CD4-positive, alpha-beta T cell treated with Interleukin-15 for 1 hour (primary cell): ENCODE results near the gene MMP15.
"Not testable (repeated sequence)": the region's sequence is repeated elsewhere in the genome, so short reads cannot be mapped to it uniquely, and the experiment has no call there.

ENCODE experiments used
- DNase-seq: peaks from one replicate; pipeline ENCODE4 v3.0.0-alpha.2; 2020

MMP15 gene

GRCh38 chr16:57996406-57997175 is 29.0 kb upstream of the MMP15 start:
- DNase-seq = no peak

GRCh38 chr16:57997176-57997527 is 28.4 kb upstream of the MMP15 start:
- DNase-seq = no peak

GRCh38 chr16:57997528-57998265 is 27.9 kb upstream of the MMP15 start:
- no peak for DNase-seq

- DNase-seq = peak; percentile 55
These were observed 27.1 kb upstream of the MMP15 start for GRCh38 chr16:57998486-57998885.

GRCh38 chr16:57998992-57999365 is 26.6 kb upstream of the MMP15 start:
- no peak for DNase-seq

- no peak for DNase-seq
These were observed 26.1 kb upstream of the MMP15 start for GRCh38 chr16:57999366-57999970.

GRCh38 chr16:57999971-58000705 is 25.4 kb upstream of the MMP15 start, which contains the start of gene ZNF319:
ZNF319 (minus strand) TSS chr16:58000672; CDS start chr16:57998265, 2,407 bp downstream.
- no peak for DNase-seq

- peak; percentile 86 for DNase-seq
These were observed 24.6 kb upstream of the MMP15 start, which contains the start of gene USB1 for GRCh38 chr16:58000706-58001676. USB1 (plus strand) TSS chr16:58001407; CDS start chr16:58001484, 77 bp downstream.

GRCh38 chr16:58001781-58002415 is 23.7 kb upstream of the MMP15 start:
- no peak for DNase-seq

GRCh38 chr16:58002416-58002800 is 23.1 kb upstream of the MMP15 start:
- DNase-seq = no peak

GRCh38 chr16:58002936-58003335 is 22.6 kb upstream of the MMP15 start:
- no peak for DNase-seq

GRCh38 chr16:58004736-58005135 is 20.8 kb upstream of the MMP15 start:
- not testable (repeated sequence) for DNase-seq

GRCh38 chr16:58009856-58010416 is 15.6 kb upstream of the MMP15 start:
- DNase-seq = no peak

GRCh38 chr16:58010886-58011285 is 14.7 kb upstream of the MMP15 start:
- no peak for DNase-seq

- no peak for DNase-seq
These were observed 13.9 kb upstream of the MMP15 start for GRCh38 chr16:58011652-58012051.

- no peak for DNase-seq
These were observed 13.1 kb upstream of the MMP15 start for GRCh38 chr16:58012481-58012880.

GRCh38 chr16:58013201-58013956 is 12.2 kb upstream of the MMP15 start:
- DNase-seq = no peak

GRCh38 chr16:58016840-58017446 is 8.6 kb upstream of the MMP15 start:
- DNase-seq = no peak

- DNase-seq = no peak
These were observed 6.8 kb upstream of the MMP15 start for GRCh38 chr16:58018803-58019202.
